Naive thymus-derived CD4-positive, alpha-beta T cell (primary cell): Measurements from ENCODE around the gene P2RY13. TPM values are rescaled to one million over a fixed set of nuclear protein-coding genes. Genes with fewer than 3 reads are reported as not detected.

Experiments
- polyA plus RNA-seq, 2 donors: library from polyadenylated mRNA; unstranded; fragments of 300-500 nt; fragmentation: Illumina TruSeq; gene quantifications; one replicate each; pipeline ENCODE4 v1.2.3, GENCODE V29; 2021
- total RNA-seq, 6 experiments: library from RNA in 5 of 6; stranded (reverse) in 5 of 6; gene quantifications; 1 replicate in 5 of 6; 2 replicates in 1 of 6; pipeline ENCODE4 v1.2.3 and lab custom pipeline; 2021 to 2026

The P2RY13 gene
- total and polyA plus RNA-seq, 7 experiments from 2014 or later: 0.13 to 11.4 TPM; not detected in 5

Other genes starting within 250 kb of the P2RY13 start
- gene MED12L, start 243.9 kb downstream of the P2RY13 start, total RNA-seq: 1 to 10 TPM in 2 of 5 experiments, under 1 TPM in 3; 0.32 to 4.9 (median 0.68) TPM
- not detected for gene MED12L, start 243.9 kb downstream of the P2RY13 start, polyA plus RNA-seq
- 100 to 1,000 TPM in 1 of 5 experiments, 10 to 100 TPM in 4; 16.0 to 251 (median 63.4) TPM for gene GPR171, start 126.3 kb downstream of the P2RY13 start, total RNA-seq
- 100 to 1,000 TPM in 1 of 2 donors, 10 to 100 TPM in 1; 65.5 to 162 TPM for gene GPR171, start 126.3 kb downstream of the P2RY13 start, polyA plus RNA-seq
- 1 to 10 TPM in 2 of 5 experiments, under 1 TPM in 2, not detected in 1; 0.19 to 5.7 (median 1.1) TPM for gene P2RY14, start 51.0 kb downstream of the P2RY13 start, total RNA-seq
- under 1 TPM in 1 of 2 donors, not detected in 1; 0.11 TPM for gene P2RY14, start 51.0 kb downstream of the P2RY13 start, polyA plus RNA-seq
- not detected for gene GPR87, start 12.7 kb downstream of the P2RY13 start, total RNA-seq
- gene GPR87, start 12.7 kb downstream of the P2RY13 start, polyA plus RNA-seq: not detected
- gene P2RY12, start 55.2 kb upstream of the P2RY13 start, total RNA-seq: under 1 TPM in 1 of 5 experiments, not detected in 4; 0.39 TPM
- gene P2RY12, start 55.2 kb upstream of the P2RY13 start, polyA plus RNA-seq: not detected
- 1 to 10 TPM in 1 of 5 experiments, not detected in 4; 2.8 TPM for gene IGSF10, start 131.5 kb upstream of the P2RY13 start, total RNA-seq
- gene IGSF10, start 131.5 kb upstream of the P2RY13 start, polyA plus RNA-seq: not detected